KMS-11 (cell line): Measurements from ENCODE around the gene ZNF879.

Source experiments
- H2AFZ ChIP-seq: fragments of 200-600 bp; sonication (generic); 2 replicates; pipeline ENCODE4 v1.6.1; 2016; ENCODE audit warnings: antibody characterized with exemption, mixed run types, low read depth
- H3K27ac ChIP-seq: fragments of 200-600 bp; sonication (generic); 2 replicates; pipeline ENCODE4 v1.6.1; 2016; ENCODE audit warnings: mild to moderate bottlenecking, mixed run types
- H3K27me3 ChIP-seq: fragments of 200-600 bp; sonication (generic); 2 replicates; pipeline ENCODE4 v1.6.1; 2017; ENCODE audit warnings: mild to moderate bottlenecking, low read depth, mixed run types, moderate library complexity; ENCODE audit not compliant: insufficient read depth
- H3K36me3 ChIP-seq: fragments of 200-600 bp; sonication (generic); 2 replicates; pipeline ENCODE4 v1.6.1; 2017; ENCODE audit warnings: mild to moderate bottlenecking, mixed run types; ENCODE audit not compliant: insufficient read depth
- H3K4me1 ChIP-seq: fragments of 200-600 bp; sonication (generic); 2 replicates; pipeline ENCODE4 v1.6.1; 2016; ENCODE audit warnings: mild to moderate bottlenecking, low read depth, mixed run types; ENCODE audit not compliant: poor library complexity, severe bottlenecking
- H3K4me2 ChIP-seq: fragments of 200-600 bp; sonication (generic); 2 replicates; pipeline ENCODE4 v1.7.0; 2016; ENCODE audit warnings: mild to moderate bottlenecking, mixed run types
- H3K4me3 ChIP-seq: fragments of 200-600 bp; sonication (generic); IDR thresholded peaks from 2 replicates; pipeline ENCODE4 v1.6.1; 2017; ENCODE audit warnings: low read depth, low read length, mixed read lengths; ENCODE audit not compliant: insufficient read depth
- H3K79me2 ChIP-seq: fragments of 200-600 bp; sonication (generic); 2 replicates; pipeline ENCODE4 v1.6.1; 2016; ENCODE audit warnings: low read depth, mixed run types; ENCODE audit not compliant: insufficient read depth
- H3K9ac ChIP-seq: fragments of 200-600 bp; sonication (generic); 2 replicates; pipeline ENCODE4 v1.6.1; 2016; ENCODE audit warnings: mild to moderate bottlenecking, mixed run types
- H4K20me1 ChIP-seq: fragments of 200-600 bp; sonication (generic); 2 replicates; pipeline ENCODE4 v1.6.1; 2016; ENCODE audit warnings: mild to moderate bottlenecking, mixed run types; ENCODE audit not compliant: insufficient read depth
- TF ChIP-seq, protein P1 (sequence below): fragments of 200-600 bp; sonication (generic); conservative IDR thresholded peaks from 2 replicates; pipeline ENCODE4 v1.6.1; 2017; ENCODE audit warnings: low read depth, mild to moderate bottlenecking, antibody characterized with exemption, low read length, moderate library complexity, mixed read lengths

Gene ZNF879

DNA sequence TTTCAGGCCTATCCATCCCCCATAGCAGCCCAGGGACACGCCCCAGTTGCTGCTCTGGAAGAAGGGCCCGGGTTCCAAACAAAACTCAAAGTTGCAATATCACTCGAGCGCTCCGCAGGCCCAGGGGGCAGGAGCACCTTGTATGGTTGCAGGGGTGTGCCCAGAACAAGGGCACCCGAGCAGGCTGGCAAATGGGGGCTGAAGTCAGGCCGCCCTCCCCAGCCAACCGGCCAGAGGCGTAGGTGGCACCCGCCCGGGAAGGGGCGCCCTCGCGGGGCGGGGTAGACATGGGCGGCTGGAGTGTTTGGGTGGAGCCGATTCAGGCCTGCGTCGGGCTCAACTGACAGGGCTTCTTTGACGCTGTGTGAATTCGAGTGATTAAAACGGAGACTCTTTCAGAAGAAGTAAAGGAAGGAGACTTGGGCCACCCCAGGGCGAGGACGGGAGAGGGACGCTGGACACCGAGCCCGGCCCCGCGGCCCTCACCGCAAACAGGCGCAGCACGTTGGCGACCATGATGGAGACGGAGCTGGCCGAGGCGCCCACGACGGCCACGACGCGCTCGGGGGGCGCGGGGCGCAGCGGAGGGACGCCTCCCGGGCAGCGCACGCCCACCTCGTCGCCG, 29.5 kb upstream of the ZNF879 start:
- Histone ChIP-seq H3K4me1 (no peaks in the 10 kb centered on the region), H4K20me1 (no peaks in the 10 kb centered on the region), H3K36me3 (no peaks in the 10 kb centered on the region), H3K9ac (no peak overlapping the region), H3K4me3 (no peak overlapping the region), H3K27ac (no peak overlapping the region), H3K27me3 (no peaks in the 10 kb centered on the region), H2AFZ (no peak overlapping the region), H3K79me2 (no peaks in the 10 kb centered on the region), H3K4me2 (no peak overlapping the region)
- TF ChIP-seq, protein P1, sequence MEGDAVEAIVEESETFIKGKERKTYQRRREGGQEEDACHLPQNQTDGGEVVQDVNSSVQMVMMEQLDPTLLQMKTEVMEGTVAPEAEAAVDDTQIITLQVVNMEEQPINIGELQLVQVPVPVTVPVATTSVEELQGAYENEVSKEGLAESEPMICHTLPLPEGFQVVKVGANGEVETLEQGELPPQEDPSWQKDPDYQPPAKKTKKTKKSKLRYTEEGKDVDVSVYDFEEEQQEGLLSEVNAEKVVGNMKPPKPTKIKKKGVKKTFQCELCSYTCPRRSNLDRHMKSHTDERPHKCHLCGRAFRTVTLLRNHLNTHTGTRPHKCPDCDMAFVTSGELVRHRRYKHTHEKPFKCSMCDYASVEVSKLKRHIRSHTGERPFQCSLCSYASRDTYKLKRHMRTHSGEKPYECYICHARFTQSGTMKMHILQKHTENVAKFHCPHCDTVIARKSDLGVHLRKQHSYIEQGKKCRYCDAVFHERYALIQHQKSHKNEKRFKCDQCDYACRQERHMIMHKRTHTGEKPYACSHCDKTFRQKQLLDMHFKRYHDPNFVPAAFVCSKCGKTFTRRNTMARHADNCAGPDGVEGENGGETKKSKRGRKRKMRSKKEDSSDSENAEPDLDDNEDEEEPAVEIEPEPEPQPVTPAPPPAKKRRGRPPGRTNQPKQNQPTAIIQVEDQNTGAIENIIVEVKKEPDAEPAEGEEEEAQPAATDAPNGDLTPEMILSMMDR = no peak

DNA sequence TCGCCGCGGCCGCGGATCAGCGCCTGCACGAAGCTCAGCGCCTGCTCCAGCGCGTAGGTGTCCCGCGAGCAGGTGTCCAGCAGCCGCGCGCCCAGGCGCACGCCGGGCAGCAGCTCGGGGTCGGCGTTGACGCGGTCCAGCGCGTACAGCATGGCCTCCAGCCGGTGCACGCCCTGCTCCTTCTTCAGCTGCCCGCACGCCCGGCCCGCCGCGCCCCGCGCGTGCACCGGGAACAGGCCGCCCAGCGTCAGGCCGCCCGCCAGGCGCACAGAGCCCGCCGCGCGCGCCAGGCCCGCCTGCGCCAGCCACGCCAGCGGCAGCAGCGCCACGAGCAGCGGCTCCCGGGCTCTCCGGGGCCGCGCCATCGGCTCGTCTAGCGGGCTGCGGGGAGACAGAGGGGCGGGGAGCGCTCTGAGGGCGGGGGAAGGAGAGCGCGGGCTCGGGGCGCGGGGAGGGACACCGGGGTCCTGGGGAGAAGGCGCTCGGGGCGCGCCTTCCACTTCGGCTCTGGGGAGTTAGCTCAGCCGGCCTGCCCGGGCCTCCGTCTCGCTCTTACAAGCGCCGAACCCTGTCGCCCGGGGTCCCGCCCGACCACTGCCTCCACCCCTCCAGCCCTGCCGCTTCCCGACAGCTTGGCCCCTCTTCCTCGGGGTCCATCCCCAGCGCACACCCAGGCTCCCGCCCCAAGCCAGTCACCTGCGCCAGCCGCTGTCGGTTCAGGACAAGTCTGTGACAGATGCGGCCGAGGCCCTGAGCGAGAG, 28.8 kb upstream of the ZNF879 start, which contains the start of gene GRM6:
Gene GRM6, minus strand, starts transcription at position 741 of the 761 bp plus-strand sequence. Its CDS starts 376 bp downstream, at position 365.
- no peaks in the 10 kb centered on the region for H3K27me3 ChIP-seq
- no peak within 1 kb of the TSS for H3K27ac ChIP-seq
- H3K79me2 ChIP-seq = no peaks in the 10 kb centered on the region
- no peak within 1 kb of the TSS for H2AFZ ChIP-seq
- TF ChIP-seq, protein P1 = no peak
- no peaks in the 10 kb centered on the region for H3K4me1 ChIP-seq
- no peak within 1 kb of the TSS for H3K4me3 ChIP-seq
- H4K20me1 ChIP-seq = no peaks in the 10 kb centered on the region
- no peak within 1 kb of the TSS for H3K9ac ChIP-seq
- H3K36me3 ChIP-seq = no peaks in the 10 kb centered on the region
- no peak within 1 kb of the TSS for H3K4me2 ChIP-seq

DNA sequence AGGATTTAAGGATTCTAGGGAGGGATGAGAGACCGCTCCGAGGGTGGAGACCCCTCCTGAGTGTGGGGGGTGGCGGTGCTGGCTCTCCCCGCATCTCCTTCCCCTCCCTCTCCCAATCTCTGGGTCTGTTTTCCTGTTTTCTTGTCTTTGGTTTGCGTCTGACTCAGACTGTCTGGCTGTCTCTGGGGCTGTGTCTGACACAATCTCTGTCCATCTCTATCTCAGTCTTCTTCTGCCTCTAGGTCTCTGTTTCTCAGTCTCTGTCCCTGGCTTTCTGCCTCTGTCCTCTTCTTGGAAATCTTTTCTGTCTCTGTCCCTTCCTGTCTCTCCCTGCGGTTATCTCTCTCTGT, 28.3 kb upstream of the ZNF879 start:
- Histone ChIP-seq H2AFZ (no peak overlapping the region), H3K27ac (no peak overlapping the region), H3K4me3 (no peak overlapping the region), H3K9ac (no peak overlapping the region), H3K4me2 (no peak overlapping the region), H3K27me3 (no peaks in the 10 kb centered on the region), H3K36me3 (no peaks in the 10 kb centered on the region), H3K79me2 (no peaks in the 10 kb centered on the region), H3K4me1 (no peaks in the 10 kb centered on the region), H4K20me1 (no peaks in the 10 kb centered on the region)
- TF ChIP-seq, protein P1 = no peak

DNA sequence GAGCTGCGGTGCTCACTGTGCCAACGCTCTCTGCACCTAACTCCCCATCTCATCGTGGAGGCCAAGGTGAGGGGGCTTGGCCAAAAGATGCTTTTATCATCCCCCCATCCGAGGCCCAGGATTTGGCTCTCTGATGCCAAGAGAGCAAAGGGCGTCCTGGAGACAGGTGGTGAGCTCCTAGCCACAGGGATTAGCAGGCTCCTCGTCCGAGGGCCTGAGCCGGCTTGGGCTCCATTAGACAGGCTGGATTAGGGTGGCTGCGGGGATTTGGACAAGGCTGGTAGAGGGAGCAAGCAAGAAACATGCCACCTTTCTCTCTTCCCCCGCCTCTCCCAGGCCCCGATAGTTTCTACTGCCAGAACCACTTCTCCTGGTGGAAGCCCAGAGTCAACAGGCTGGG, 27.4 kb upstream of the ZNF879 start:
- H3K27ac ChIP-seq = no peak overlapping the region
- H3K27me3 ChIP-seq = no peaks in the 10 kb centered on the region
- H3K4me2 ChIP-seq = no peak overlapping the region
- H3K79me2 ChIP-seq = no peaks in the 10 kb centered on the region
- no peak overlapping the region for H2AFZ ChIP-seq
- TF ChIP-seq, protein P1 = no peak
- H3K4me3 ChIP-seq = no peak overlapping the region
- H4K20me1 ChIP-seq = no peaks in the 10 kb centered on the region
- no peaks in the 10 kb centered on the region for H3K36me3 ChIP-seq
- H3K9ac ChIP-seq = no peak overlapping the region
- H3K4me1 ChIP-seq = no peaks in the 10 kb centered on the region
